Measurements from ENCODE around the gene CATSPERZ.

CATSPERZ gene, protein sequence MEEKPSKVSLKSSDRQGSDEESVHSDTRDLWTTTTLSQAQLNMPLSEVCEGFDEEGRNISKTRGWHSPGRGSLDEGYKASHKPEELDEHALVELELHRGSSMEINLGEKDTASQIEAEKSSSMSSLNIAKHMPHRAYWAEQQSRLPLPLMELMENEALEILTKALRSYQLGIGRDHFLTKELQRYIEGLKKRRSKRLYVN

DNA sequence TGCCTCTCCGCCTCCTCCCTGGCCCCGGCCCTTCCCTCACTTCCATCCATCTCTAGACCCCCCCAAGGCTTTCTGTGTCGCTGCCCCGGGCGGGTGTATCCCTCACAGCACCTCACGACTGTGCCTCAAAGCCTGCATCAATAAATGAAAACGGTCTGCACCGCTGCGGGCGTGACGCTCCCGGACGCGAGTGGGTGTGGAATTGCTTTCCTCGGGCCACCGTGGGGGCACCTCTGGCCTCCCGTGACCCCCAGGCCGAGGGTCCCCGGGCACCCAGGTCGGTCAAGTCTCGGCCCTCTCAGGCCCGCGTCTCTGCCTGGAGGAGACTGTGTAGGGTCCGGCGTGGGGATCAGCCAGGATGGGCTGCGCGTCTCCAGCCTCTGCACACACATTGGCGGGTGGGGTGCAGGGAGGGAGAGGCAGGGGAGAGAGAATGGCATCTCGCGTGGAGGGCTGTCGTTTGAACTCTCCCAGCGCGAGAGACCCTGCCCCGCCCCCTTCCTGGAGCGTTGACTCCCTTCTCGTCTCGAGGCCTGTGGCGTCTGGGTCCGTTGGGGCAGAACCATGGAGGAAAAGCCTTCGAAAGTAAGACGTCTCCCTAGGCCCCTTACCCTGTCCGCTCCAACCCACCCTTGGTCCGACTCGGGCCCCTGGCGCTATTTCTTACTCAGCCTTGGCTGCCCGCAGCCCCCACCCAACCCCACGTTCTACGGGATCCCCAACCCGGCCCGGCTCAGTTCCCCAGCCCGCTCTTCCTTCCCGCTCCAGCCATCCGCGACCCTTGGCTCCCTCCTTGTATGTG is at the start of gene CATSPERZ:
Gene CATSPERZ, plus strand, starts transcription at position 512 of the 802 bp plus-strand sequence. Its CDS starts 53 bp downstream, at position 565.
- no peak for DNase-seq

DNA sequence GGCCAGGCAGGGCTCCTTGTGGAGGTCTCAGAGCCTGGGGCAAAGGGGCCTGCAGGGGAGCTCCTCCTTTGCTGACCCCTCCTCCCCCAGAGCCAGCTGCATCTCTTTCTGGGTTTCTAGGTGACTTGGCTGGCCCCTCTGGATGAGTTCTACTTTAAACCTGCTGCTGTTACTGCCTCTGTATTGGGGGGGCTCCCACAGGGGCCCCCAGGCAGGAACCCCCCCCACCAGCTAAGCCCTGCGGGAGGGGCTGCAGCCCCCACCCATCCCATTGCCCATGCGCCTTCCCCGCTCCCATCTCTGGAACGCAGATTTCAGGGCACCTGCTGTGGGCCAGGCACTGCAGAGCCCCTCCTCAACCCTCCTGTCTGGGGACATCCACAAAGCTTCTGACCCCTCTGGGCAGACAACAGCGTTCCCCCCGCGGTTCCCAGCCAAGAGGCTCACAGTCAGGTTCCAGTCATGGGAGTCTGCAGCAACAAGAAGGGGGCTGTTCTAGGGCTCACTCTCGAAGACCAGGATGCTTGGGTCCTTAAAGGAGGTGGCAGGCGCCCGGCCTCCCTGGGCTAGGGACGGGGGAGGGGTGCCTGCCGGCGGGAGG is 49.6 kb upstream of the CATSPERZ start:
- DNase-seq: no peak

DNA sequence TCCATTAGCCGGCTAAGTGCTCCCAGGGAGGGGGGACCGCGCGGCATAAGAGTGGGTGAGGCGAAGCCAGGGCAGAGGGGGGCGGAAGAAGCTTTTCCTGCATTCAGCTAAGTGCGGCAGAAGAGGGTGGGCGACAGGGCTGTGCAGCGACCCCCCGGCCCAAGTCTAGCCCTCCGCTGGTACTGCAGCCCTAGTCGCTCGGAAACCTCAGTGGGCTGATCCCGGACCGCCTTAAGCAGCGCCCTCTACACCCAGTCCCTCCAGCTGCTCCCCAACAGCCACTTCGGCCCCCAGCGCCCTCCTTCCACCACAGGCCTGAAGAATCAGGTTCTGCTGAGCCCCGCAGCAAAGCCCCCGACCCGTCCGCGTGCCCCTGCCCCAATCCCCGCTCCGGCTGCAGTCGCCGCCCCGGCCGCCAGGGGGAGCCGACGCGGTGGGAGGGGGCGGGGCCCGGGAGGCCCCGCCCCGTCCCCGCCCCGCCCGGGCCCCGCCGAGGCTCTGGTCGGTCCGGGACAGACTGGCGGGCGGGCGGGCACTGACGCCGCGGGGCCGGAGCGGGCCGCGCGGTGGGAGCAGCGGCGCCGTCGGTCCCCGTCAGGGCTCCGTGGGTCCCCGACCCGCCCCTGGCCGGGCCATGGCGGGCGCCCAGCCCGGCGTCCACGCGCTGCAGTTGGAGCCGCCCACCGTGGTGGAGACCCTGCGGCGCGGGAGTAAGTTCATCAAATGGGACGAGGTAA is 49.0 kb upstream of the CATSPERZ start, which contains the start of gene PLCB3:
Gene PLCB3, plus strand, starts transcription at position 515 of the 737 bp plus-strand sequence. Its CDS starts 120 bp downstream, at position 635.
- peak; percentile 62 for DNase-seq

DNA sequence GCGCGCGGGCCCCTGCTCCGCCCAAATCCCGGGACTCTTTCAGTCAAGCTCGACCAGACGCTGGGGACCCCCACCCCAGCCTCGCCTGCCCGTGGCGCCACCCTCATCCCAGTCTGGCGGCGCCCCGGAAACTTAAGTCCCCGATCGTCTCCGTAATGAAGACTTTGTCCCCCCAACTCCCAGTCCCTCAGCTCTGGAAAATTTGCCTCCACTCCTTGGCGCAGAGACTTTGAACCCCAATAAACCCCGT is 48.5 kb upstream of the CATSPERZ start:
- DNase-seq: no peak

DNA sequence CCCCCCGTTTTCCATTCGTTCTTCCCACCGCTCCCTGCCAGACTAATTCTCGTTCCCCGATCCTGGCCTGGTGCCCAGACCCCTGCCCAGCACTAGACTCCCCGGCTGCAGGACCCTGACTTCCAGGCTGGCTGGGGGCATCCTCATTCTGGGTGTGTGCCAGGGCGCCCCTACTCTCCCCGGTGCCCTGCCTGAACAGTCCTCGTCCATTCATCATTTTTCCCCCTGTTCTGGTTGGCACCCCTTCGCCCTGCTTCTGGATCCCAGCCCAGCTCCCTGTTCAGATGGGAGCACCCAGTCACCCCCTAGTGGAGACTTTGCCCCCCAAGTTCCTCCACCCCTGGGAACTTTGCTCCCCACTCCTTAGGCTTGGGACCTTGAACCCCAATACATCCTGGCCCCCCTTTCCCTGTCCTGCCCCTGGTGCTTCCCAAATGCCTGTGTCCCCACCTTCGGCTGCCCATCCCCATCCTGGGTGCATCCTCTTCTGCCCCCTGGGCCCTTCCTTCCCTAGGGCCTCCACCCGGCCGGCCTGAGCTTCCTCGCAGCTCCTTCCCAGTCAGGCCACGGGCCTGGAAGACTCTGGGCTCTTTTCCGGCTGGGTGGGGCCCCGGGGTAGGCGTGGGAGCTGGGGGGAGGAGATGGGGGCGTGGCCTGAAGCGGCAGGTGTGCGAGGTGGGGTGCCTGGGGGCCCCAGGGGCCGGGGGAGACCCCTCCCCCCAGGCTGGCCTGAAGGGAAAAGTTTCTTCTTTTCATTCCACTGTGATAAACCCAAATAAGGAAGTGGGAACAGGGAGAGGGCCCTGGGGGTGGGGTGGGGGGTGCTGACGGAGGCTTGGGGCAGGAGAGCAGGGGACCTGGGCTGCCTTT is 47.9 kb upstream of the CATSPERZ start:
- no peak for DNase-seq

DNA sequence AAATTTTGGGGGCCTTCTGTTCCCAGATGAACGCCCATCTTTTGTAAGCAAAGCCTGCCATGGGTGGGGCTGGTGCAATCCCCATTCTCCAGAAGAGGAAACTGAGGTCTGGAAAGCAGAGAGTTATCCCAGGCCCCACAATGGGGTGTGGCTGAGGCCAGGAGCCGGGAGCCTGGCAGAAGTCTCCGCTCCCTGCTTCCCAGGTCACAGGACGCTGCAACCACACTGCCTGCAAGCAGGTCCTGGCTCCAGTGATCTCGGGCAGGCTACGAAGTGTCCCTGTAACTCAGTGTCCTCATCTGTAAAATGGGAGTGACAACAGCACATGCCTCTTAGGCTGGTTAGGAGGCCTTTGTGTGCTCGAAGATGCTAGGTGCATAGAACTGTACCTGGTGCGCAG is 47.1 kb upstream of the CATSPERZ start:
- no peak for DNase-seq

DNA sequence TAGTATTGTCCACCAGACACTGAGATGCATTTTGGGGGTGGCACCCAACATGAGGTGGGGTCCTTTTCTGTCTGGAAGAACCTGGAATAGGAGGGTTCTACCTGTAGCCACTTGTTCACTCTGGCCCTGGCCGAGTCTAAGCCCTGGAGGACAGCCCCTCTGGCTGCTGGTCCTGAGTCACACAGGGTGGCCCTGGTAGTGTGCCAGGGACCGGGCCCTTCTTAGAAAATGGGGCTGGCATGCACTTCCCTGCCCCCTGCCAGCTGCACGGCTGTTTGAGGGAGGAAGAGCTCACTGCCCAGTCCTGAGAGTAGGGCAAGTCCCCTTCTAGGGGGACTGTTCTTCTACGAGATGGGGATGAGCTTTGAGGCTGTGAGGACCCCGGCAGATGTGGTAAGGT is 46.7 kb upstream of the CATSPERZ start:
- DNase-seq: no peak

DNA sequence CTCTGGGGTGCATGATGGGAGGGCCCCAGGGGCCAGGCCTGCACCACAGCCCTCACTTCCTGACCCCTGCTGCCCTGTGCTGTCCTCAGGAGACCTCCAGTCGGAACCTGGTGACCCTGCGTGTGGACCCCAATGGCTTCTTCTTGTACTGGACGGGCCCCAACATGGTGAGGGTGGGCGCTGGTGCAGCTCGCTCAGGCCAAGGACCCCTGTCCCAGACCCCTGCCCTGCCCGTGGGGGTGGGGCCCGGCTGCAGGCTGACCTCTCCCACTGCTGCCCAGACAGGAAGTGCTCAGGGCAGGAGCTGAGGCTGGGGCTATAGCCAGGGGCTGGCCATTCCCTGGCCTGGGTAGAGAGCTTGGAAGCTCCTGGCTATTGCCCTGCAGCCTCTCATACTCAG is 45.8 kb upstream of the CATSPERZ start:
- DNase-seq: no peak

DNA sequence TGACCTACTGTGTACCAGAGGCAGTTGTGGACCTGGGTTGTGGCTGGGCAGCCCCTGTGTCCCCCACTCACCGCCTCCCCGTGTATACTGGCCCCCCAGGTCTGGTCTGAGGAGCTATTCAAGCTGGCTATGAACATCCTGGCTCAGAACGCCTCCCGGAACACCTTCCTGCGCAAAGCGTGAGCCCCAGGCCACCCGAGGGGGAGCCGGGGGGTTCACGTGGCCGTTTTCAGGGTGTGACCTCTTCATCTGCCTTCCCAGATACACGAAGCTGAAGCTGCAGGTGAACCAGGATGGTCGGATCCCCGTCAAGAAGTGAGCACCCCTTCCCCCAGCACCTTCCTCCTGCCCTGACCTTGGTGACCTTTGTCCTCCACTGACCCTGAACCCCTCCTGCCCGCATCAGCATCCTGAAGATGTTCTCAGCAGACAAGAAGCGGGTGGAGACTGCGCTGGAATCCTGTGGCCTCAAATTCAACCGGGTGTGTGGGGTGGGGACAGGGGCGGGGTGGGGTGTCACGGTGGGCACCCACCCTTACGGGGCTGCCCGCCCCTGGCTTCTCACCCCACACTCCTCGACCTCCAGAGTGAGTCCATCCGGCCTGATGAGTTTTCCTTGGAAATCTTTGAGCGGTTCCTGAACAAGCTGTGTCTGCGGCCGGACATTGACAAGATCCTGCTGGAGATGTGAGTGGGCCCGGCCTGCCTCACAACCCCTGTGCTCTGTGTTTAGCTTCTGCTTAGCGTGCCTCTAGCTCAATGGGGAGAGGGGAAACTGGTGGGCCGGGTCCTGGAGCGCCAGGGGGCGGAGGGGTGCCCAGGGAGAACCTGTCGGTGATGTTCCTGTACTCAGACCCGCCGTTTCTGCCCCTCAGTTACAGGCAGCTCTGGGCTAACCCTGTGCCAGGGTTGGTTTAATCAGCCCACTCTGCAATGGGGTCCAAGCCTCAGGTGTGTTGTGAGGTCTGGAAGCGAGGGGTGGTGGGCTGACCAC is 44.7 kb upstream of the CATSPERZ start:
- no peak for DNase-seq

DNA sequence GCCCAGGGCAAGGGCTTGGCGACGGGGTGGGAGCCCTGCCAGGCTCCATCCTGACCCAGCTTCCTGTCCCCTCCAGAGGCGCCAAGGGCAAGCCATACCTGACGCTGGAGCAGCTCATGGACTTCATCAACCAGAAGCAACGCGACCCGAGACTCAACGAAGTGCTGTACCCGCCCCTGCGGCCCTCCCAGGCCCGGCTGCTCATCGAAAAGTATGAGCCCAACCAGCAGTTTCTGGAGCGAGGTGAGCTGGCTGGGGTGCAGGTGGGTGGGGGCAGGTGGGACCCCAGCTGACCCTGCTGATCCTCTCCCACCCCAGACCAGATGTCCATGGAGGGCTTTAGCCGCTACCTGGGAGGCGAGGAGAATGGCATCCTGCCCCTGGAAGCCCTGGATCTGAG is 43.9 kb upstream of the CATSPERZ start:
- DNase-seq: no peak

DNA sequence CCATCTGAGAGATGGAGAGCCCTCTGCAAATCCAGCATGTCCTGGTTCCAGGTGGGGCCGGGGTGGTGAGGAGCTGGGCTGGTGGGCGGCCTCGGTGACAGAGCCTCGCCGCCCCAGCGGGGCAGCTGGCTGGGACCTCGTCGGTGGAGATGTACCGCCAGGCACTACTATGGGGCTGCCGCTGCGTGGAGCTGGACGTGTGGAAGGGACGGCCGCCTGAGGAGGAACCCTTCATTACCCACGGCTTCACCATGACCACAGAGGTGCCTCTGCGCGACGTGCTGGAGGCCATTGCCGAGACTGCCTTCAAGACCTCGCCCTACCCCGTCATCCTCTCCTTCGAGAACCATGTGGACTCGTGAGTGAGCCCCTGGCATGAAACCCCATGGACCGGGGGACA is 41.8 kb upstream of the CATSPERZ start:
- no peak for DNase-seq

DNA sequence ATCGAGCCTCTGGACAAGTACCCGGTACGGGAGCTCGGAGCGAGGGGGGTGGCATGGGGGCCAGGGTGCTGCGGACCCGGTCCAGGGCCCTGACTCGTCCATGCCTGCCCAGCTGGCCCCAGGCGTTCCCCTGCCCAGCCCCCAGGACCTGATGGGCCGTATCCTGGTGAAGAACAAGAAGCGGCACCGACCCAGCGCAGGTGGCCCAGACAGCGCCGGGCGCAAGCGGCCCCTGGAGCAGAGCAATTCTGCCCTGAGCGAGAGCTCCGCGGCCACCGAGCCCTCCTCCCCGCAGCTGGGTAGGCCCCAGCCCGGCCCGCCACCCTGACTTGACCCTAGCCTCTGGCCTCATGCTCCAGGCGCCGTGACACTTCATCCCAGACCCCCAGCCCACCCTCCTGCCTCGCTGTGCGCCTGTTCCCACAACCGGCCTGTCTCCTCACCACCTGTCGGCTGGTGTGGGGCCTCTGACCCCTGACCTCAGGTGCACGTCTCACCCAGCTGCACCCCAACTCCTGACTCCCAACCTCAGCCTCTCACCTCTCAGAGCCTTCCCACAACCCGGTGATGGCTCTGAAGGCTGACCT is 41.1 kb upstream of the CATSPERZ start:
- no peak for DNase-seq

DNA sequence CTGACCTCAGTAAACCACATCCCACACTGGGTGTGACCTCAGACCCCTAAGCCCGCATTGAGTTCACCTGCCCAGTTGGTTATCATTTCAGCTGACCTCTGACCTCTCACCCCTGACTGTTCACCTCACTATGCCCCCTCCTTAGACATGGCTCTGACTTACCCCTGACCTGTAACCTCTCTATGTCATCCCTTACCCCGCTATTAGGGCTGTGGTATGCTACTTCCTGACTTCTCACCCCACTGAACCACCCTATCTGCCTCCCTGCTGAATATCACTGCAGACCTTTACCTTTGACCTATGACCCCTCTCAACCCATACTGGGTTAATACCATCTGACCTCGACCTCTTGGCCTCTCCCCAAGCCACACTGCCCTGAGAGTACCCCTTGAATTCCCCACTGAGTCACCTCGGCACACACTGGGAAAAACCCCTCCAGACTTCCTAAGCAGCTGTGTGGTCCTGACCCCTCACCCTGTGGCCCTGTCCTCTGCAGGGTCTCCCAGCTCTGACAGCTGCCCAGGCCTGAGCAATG is 40.6 kb upstream of the CATSPERZ start:
- no peak for DNase-seq

DNA sequence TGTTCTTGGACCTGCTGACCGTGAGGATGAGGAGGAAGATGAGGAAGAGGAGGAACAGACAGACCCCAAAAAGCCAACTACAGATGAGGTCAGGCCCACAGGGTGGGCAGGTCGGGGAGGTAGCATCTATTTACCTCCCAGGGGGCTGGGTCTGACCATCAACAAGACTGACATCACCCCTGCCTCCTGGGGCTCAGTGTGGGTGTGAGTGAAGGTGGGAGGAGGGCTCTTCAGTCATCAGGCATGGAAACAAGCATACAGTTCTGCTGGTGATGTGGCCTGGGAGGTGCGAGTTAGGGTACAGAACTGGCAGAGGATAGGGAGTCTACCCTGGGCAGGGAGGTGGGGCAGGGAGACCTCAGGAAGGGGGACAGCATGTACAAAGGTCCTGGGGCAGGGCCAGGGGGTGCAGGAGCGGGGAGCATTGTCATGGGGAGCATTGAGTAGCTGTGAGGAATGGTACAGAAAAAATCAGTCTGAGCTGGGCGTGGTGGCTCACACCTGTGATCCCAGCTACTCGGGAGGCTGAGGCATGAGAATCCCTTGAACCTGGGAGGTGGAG is 39.9 kb upstream of the CATSPERZ start:
- DNase-seq: no peak

DNA sequence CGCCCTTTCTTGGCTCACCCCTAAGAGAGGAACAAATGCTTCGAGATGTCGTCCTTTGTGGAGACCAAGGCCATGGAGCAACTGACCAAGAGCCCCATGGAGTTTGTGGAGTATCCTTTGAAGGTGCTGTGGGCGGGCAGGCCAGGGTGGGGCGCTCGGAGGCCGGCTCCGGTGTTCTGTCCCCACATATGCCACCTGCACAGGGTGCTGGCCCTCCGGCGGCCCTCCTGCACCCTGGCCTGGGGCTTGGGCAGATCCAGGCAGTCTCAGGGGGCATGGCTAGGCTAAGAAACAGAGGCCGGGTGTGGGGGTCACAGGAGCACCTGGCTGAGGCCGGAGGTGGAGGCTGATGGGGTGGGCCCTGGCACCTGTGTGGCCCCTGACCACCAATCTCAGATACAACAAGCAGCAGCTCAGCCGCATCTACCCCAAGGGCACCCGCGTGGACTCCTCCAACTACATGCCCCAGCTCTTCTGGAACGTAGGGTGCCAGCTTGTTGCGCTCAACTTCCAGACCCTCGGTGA is 38.5 kb upstream of the CATSPERZ start:
- no peak for DNase-seq

DNA sequence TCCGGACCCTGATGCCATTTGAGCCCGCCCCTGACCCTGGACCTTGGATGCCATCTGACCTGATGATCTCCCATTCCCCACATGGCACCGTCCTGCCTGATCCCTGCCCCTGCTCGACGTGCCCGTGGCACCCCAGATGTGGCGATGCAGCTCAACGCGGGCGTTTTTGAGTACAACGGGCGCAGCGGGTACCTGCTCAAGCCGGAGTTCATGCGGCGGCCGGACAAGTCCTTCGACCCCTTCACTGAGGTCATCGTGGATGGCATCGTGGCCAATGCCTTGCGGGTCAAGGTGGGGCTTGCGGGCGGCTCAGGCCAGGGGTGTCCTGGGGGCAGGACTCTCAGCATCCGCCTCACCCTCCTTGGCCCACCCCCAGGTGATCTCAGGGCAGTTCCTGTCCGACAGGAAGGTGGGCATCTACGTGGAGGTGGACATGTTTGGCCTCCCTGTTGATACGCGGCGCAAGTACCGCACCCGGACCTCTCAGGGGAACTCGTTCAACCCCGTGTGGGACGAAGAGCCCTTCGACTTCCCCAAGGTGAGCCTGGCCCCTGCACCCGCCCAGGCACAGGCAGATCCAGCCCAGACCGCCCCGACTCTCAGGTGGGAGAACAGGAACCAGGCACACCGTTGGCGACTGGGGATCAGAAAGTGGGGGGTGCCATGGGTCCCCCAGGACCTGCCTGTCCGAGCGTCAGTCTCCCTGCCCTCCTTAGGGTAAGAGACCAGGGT is 37.7 kb upstream of the CATSPERZ start:
- DNase-seq: no peak

DNA sequence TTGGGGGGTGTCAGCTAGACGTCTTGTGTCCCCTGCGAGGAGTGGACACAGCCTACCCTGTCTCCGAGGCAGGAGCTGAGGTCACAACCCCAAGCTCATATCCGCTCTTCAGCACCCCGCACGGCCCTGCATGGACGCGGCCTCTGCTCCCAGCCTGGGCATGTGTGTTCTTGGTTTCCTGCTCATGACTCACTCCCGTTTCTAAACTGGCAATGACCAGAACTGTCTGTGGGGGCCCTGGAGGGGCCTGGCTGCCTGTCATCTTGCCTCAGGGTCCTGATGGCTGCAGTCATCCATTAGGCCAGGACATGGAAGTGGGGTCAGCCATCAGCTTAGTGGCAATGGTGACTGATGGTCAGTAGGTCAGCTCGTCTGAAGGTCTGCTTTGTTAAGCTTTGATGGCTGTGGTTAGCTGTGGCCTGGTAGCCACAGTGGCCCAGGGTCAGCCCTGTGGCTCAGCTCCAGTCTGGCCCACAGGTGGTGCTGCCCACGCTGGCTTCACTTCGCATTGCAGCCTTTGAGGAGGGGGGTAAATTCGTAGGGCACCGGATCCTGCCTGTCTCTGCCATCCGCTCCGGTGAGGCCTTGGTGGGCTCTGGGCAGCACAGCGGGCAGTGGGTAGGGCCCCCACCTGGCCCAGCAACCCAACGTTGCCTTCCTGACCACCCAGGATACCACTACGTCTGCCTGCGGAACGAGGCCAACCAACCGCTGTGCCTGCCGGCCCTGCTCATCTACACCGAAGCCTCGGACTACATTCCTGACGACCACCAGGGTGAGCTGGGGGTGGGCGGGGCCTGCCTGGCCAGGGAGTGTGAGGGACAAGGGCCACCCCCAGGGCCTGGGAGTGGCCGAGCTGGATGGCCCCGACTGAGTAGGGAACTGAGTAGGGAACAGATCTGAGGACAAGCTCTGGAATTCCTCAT is 36.9 kb upstream of the CATSPERZ start:
- no peak for DNase-seq

DNA sequence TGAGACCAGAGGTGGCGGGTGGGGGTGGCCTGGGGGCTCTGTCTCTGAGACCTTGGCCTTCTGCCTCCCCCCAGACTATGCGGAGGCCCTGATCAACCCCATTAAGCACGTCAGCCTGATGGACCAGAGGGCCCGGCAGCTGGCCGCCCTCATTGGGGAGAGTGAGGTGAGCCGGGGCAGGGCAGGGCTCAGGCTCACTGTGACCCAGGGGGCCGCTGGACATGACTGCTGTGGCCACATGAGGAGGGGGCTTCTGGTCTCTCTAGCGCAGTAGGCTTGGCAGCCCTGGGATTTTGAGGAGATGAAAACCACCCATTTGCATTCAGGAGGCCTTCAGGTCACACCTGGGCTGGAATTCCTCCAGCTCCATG is 36.2 kb upstream of the CATSPERZ start:
- no peak for DNase-seq
